HepG2 (cell line): ENCODE data around the gene POU2F2. TPM values are rescaled to one million over a fixed set of nuclear protein-coding genes. Genes with fewer than 3 reads are reported as not detected.

Experiments used
- ATAC-seq: fragments of 200-7000 bp; cut with Tn5 transposase; 3 replicates; pipeline ENCODE4 v1.9.1; 2020; ENCODE audit warnings: mild to moderate bottlenecking, moderate library complexity
- BruUV-seq: library from RNA; stranded (reverse); fragments of 400-500 nt; replicated peaks from 2 replicates; lab custom pipeline; 2021; lab: Mats Ljungman, UMichigan
- CTCF ChIA-PET: fragments of 300-600 bp; formaldehyde crosslinking; extraction: SDS; loops from one replicate; lab custom pipeline; 2021; ENCODE audit warnings: low total read pairs, inconsistent platforms, low intra/inter-chr PET ratio; lab: Yijun Ruan, JAX
- POLR2A ChIA-PET: fragments of 350-600 bp; sonication (Branson Sonifier 250); formaldehyde crosslinking; loops from one replicate; lab custom pipeline; 2020; ENCODE audit warnings: antibody characterized with exemption, inconsistent platforms; lab: Yijun Ruan, JAX
- DNase-seq: peaks from one replicate; pipeline ENCODE4 v3.0.0-alpha.2; 2015; ENCODE audit warnings: low spot score
- FAIRE-seq: peaks from 3 replicates; lab custom pipeline; 2011; peaks lifted over from hg19 to GRCh38; lab: Jason Lieb, UNC
- H2AFZ ChIP-seq: one replicate; pipeline ENCODE4 v1.6.1; 2011; ENCODE audit warnings: low read length, inconsistent platforms
- H3K27ac ChIP-seq: fragments of 300-600 bp; 3 replicates; pipeline ENCODE4 v1.8.0; 2011; ENCODE audit warnings: mixed run types, mild to moderate bottlenecking, mixed read lengths, low read length, inconsistent platforms; ENCODE audit not compliant: insufficient read depth; ENCODE audit errors: extremely low read length
- H3K27me3 ChIP-seq, 2 experiments: fragments of 200-600 bp in 1 of 2; 2 replicates in 1 of 2; 3 replicates in 1 of 2; pipeline versions ENCODE4 v1.6.0 to v1.8.0; 2011; ENCODE audit warnings: low read length in 2 of 2, mild to moderate bottlenecking in 2 of 2, moderate library complexity in 2 of 2, inconsistent platforms in 1 of 2; ENCODE audit not compliant: insufficient read depth in 2 of 2, control insufficient read depth in 1 of 2
- H3K36me3 ChIP-seq, 2 experiments: fragments of 200-600 bp in 1 of 2; replicated peaks in 1 of 2; 2 replicates in 1 of 2; 3 replicates in 1 of 2; pipeline versions ENCODE4 v1.5.1 to v1.8.0; 2011; ENCODE audit warnings: low read length in 2 of 2, inconsistent platforms in 1 of 2; ENCODE audit not compliant: insufficient read depth in 2 of 2, control insufficient read depth in 1 of 2
- H3K4me1 ChIP-seq: 2 replicates; pipeline ENCODE4 v1.5.1; 2012; ENCODE audit warnings: low read length, inconsistent platforms; ENCODE audit not compliant: insufficient read depth
- H3K4me2 ChIP-seq: 2 replicates; pipeline ENCODE4 v1.6.0; 2011; ENCODE audit warnings: low read depth, low read length, inconsistent platforms
- H3K4me3 ChIP-seq, 3 experiments: fragments of 200-600 bp in 1 of 3; sonication (generic), shearing (Covaris generic) in 1 of 3; replicated peaks in 1 of 3; 2 replicates each; pipeline ENCODE4 v1.5.1; 2011 to 2016; ENCODE audit warnings: low read length in 3 of 3, inconsistent platforms in 2 of 3, low read depth in 2 of 3, mild to moderate bottlenecking in 2 of 3, control low read depth in 1 of 3, mixed read lengths in 1 of 3; ENCODE audit not compliant: insufficient read depth in 1 of 3
- H3K79me2 ChIP-seq: one replicate; pipeline ENCODE4 v1.6.1; 2011; ENCODE audit warnings: low read length, inconsistent platforms; ENCODE audit not compliant: insufficient read depth
- H3K9ac ChIP-seq: 2 replicates; pipeline ENCODE4 v1.6.0; 2011; ENCODE audit warnings: mild to moderate bottlenecking, low read depth, low read length, inconsistent platforms; ENCODE audit not compliant: insufficient read depth
- H3K9me3 ChIP-seq: 2 replicates; pipeline ENCODE4 v1.5.1; 2012; ENCODE audit warnings: mild to moderate bottlenecking, low read length
- H4K20me1 ChIP-seq: 2 replicates; pipeline ENCODE4 v1.6.0; 2011; ENCODE audit warnings: inconsistent platforms, mild to moderate bottlenecking, low read length, moderate library complexity; ENCODE audit not compliant: insufficient read depth
- HNRNPK ChIP-seq: fragments of 200-400 bp; formaldehyde crosslinking; IDR thresholded peaks from 2 replicates; pipeline ENCODE4 v1.6.1; 2018; ENCODE audit warnings: low read length, low read depth, moderate library complexity, mild to moderate bottlenecking; ENCODE audit not compliant: poor library complexity, severe bottlenecking
- TBX3 ChIP-seq: fragments of 450-650 bp; IDR thresholded peaks from 2 replicates; pipeline ENCODE4 v1.6.1; 2017; ENCODE audit warnings: antibody characterized with exemption, mild to moderate bottlenecking, inconsistent platforms, borderline replicate concordance
- ZNF276 ChIP-seq: sonication (generic); formaldehyde crosslinking; IDR thresholded peaks from 2 replicates; pipeline ENCODE4 v1.4.0; 2020; ENCODE audit warnings: mild to moderate bottlenecking, low read depth, missing genetic modification reagents
- WGBS: methylation state at CpG from one replicate; pipeline ENCODE4 v1.1.6; 2017; ENCODE audit warnings: low lambda C conversion rate; 5-methylcytosine and 5-hydroxymethylcytosine counted together
- in situ Hi-C: cut with HindIII; loops from 2 replicates; pipeline ENCODE4 v1.10.0; 2017; ENCODE audit warnings: low pct_unique_long_range_greater_than_20kb; ENCODE audit not compliant: extremely low pct_ligation_motif_present
- intact Hi-C: fragments of 100-400 bp; cut with micrococcal nuclease; formaldehyde crosslinking; loops from one replicate; pipeline ENCODE4 v1.10.0; 2022; ENCODE audit not compliant: unreplicated experiment
- polyA plus RNA-seq, 8 experiments: library from polyadenylated mRNA; depleted of rRNA in 3 of 8; stranded (reverse) in 7 of 8; unstranded in 1 of 8; fragments of >200 nt; fragmentation: Illumina TruSeq in 4 of 8; extraction: Trizol in 4 of 8; gene quantifications; 2 replicates each; pipeline versions ENCODE4 v1.2.1 to v1.2.3, GENCODE V29; 2011 to 2016; ENCODE audit warnings: low read depth in 4 of 8, missing spikeins in 1 of 8, mixed read lengths in 1 of 8; ENCODE audit not compliant: insufficient read depth in 1 of 8
- total RNA-seq, 5 experiments: library from RNA; depleted of rRNA; stranded (reverse); fragments of >200 nt; fragmentation: Illumina TruSeq; extraction: Trizol; gene quantifications; 2 replicates each; pipeline ENCODE4 v1.2.3, GENCODE V29; 2016; ENCODE audit warnings: low read depth in 1 of 5

POU2F2 gene
- total and polyA plus RNA-seq, 2 of the 13 experiments (the other 11 are each of a cell fraction or from before 2014, with no cell fraction given) = 0.09 to 0.17 TPM

DNA sequence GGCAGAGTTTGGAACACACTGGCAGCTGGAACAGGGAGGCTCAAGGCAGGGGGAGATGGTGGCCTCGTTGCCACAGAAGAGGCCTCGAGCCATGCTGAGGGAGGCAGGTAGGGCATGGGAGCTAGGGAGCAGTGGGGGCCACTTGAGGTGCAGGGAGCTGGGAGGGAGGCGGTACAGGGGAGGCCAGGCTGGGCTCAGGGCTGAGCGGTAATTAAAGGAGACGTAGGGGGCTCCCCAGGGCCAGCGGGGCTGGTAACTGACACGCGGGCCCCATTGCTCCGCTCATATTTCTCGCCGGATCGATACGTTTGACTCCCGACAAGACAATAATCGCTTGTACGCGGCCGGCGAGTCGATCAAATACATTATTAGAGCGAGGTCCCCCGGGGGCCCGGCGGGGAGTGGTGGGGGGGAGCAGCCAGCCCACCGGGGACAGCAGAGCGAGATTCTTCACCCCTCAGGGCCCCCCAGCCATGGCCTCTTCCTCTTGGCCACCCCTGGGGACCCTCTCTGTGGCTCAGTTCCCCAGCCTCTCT, 2.4 kb upstream of the POU2F2 start:
- H3K27ac ChIP-seq = no peak overlapping the region
- no peaks in the 10 kb centered on the region for H3K4me1 ChIP-seq
- no TSS peak for BruUV-seq
- FAIRE-seq = no peak
- ChIA-PET CTCF (interaction anchor here (3.2 kb wide), 1 partner anchor 50 kb away, joined by 21 read pairs; no protein-coding TSS in a partner anchor), POLR2A (no interaction called here)
- no peak overlapping the region for H2AFZ ChIP-seq
- no peaks in the 10 kb centered on the region for H3K9me3 ChIP-seq
- intact Hi-C loops = loop anchor here (2.0 to 5.0 kb wide), 2 partner anchors 156 to 268 kb away; no protein-coding TSS in a partner anchor
- DNase-seq = no peak
- H3K9ac ChIP-seq = no peak overlapping the region
- peaks cover 14 to 40% of the 10 kb centered on the region in 2 experiments for H3K27me3 ChIP-seq
- H3K36me3 ChIP-seq = no peaks in the 10 kb centered on the region
- TF ChIP-seq ZNF276 (CRISPR knock-in tag) = no peak
- TF ChIP-seq TBX3 = no peak
- no peak for TF ChIP-seq HNRNPK
- 27% methylated on average over 10 of the region's 26 CpGs for WGBS
- H3K4me2 ChIP-seq = no peak overlapping the region
- H3K4me3 ChIP-seq = no peak overlapping the region
- in situ Hi-C loops = loop anchor here (5.0 kb wide), 2 partner anchors 53 to 158 kb away; no protein-coding TSS in a partner anchor
- peaks cover 5% of the 10 kb centered on the region; the same call in 1 of the 2 replicates for H4K20me1 ChIP-seq
- H3K79me2 ChIP-seq = no peaks in the 10 kb centered on the region
- ATAC-seq = no peak
